AG08396 (cell line): Measurements from ENCODE around the gene COL27A1.

Experiments
- DNase-seq: peaks from one replicate; pipeline ENCODE4 v3.0.0; 2012; ENCODE audit warnings: low spot score, mixed read lengths

COL27A1 gene

GRCh38 chr9:114272739-114273431 is 117.5 kb downstream of the COL27A1 start:
- no peak for DNase-seq

- DNase-seq: no peak
These were observed 118.1 kb downstream of the COL27A1 start for GRCh38 chr9:114273461-114273881.

GRCh38 chr9:114274217-114274616 is 118.9 kb downstream of the COL27A1 start:
- DNase-seq: no peak

- no peak for DNase-seq
These were observed 120.1 kb downstream of the COL27A1 start for GRCh38 chr9:114275246-114276004.

DNA sequence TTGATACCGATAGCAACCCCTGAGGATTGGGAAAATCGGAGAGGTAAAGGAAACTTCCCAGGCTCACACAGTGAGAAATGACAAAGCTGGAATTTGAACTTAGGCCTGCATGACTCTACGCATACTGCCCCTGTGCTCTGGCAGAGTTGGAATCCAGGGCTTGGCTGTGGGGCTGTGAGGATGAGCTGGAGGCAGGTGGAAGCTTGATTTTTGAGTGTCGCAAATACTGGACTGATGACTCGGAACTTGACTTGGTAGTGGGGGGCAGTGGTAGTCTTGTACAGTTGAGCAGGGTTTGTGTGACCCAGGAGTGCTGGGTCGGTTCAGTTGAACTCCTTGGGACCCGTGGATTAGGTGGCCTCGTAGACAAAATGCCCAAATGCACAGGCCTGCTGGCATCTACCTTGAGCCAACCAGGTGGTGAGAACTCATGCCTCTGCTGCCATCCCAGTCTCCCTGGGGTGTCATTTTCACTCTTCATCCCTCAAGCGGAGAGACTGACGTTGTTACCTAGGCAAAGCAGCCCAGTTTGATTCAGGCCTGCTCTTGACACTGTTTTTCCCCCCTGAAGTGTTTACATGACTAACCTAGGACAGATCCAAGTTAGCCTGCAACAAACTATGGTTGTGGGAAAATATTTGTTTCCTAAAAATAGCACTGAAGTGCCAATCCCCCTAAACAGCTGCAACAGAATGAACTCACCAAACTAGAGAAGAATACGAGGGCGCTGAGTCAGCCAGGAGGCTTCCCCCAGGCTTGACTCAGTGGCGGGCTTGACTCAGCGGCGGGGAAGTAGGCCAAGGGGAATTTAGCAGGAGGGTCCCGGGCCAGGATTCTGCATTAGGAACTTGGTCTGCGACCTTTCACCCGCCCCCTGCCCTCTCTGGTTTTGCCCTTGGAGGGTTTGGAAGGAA is 121.8 kb downstream of the COL27A1 start:
- DNase-seq: peak; percentile 88

GRCh38 chr9:114278356-114278755 is 123.0 kb downstream of the COL27A1 start:
- DNase-seq: no peak

DNA sequence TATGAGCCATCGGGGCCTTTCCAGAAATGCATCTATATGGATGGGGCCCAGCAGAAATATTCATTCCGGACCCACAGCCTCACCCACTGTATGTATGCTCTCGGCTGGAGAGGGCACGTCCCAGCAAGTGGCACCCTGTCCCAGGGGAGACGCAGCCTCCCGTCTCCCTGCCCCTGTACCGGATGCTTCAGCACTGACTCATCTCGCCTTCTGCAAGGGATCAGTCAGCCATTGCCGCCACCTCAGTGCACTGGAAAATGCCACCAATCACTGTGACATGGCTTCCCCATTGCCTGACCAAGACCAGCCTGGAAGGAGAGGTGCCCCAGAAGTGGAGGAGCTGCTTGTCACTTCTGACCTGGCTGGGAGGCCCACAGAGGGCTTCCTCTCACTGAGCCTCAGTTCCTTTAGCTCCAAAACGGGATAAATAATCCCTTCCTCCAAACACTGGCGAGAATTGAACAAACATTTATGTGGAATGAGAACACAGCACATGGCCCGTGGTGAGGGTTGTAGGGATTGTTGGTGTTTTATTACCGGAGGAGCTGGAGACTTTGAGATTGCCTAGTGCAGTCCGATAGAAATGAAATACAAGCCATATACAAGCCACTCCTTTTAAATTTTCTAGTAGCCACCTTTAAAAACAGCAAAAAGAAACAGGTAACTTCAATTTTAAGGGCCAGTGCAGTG is 123.7 kb downstream of the COL27A1 start:
- peak; percentile 41 for DNase-seq

- no peak for DNase-seq
These were observed 124.4 kb downstream of the COL27A1 start for GRCh38 chr9:114279693-114280092.

- no peak for DNase-seq
These were observed 125.5 kb downstream of the COL27A1 start for GRCh38 chr9:114280636-114281472.

DNA sequence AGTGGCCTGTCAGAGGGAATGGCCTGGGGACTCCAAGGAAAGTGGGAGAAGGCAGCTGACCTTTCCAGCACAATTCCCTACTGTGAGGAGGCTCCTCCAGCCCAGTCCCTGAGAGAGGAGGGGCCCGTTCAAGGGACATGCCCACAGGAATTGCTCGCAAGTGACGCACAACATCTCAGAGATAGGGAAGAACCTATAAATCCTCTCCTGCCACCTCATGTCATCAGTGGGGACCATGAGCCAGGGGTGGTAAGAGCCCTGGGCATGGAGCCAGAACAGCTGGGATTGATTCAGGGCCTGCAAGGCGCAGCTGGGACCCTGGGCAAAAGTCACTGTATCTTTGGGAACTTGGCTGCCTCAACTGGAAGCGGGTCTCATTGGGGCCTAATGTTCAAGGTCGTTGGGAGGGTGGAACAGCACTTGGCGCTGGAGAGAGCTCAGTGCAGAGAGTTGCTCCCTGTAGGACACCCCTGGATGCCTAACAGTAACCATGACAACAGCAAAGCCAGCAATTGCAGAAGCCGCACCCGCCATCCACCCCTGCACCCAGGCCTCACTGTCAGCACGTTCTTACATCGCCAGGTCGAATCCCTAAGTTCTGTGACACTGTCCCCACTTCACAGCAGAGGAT is 126.3 kb downstream of the COL27A1 start:
- no peak for DNase-seq

GRCh38 chr9:114282104-114282485 is 126.8 kb downstream of the COL27A1 start:
- DNase-seq: no peak

DNA sequence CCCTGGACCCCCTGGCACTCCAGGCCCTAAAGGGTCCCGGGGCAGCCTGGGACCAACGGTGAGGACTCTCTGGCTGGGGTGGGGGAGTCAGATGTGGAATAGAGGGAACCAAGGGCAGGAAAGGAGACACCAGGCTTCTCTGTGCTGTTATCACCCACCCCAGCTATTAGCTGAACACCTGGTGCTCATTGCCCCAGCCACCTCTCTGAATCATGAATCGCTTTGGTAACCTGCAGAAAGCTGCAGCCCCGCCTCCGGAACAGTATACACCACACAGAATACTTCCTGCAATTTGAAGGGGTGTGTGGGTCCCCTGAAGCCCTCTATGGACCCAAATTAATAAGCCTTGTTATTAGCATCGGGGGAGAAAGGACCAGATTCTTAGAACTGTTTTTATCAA is 127.2 kb downstream of the COL27A1 start:
- no peak for DNase-seq

- DNase-seq: peak; percentile 74
These were observed 127.6 kb downstream of the COL27A1 start for GRCh38 chr9:114282926-114283325.

DNA sequence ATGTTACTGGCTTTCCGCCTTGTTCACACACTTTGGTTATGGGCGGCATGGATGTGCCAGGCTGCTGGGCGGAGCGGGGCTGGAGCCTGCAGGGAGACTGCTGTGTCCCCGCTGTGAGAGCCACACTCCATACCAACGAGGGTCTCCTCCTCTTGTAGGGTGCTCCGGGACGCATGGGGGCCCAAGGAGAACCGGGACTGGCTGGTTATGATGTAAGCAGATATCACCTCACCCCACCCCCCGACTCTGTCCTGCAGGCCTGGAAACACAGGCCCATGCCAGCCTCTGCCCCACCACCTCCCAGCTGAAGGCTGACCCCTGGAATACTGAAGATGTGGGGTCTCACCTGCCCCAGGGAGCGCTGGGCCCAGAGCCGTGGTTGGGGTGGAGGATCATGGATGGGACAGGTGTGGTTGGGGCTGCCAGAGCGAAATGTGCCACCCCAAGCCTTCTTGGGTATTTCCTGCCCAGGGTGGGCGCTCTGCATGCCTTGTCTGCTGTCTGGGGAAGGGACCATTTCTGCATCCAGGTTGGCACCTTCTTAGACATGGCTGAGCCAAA is 128.3 kb downstream of the COL27A1 start:
- DNase-seq: no peak

- DNase-seq: no peak
These were observed 129.2 kb downstream of the COL27A1 start for GRCh38 chr9:114284316-114285060.

GRCh38 chr9:114285166-114285867 is 130.0 kb downstream of the COL27A1 start:
- peak; percentile 91 for DNase-seq

DNA sequence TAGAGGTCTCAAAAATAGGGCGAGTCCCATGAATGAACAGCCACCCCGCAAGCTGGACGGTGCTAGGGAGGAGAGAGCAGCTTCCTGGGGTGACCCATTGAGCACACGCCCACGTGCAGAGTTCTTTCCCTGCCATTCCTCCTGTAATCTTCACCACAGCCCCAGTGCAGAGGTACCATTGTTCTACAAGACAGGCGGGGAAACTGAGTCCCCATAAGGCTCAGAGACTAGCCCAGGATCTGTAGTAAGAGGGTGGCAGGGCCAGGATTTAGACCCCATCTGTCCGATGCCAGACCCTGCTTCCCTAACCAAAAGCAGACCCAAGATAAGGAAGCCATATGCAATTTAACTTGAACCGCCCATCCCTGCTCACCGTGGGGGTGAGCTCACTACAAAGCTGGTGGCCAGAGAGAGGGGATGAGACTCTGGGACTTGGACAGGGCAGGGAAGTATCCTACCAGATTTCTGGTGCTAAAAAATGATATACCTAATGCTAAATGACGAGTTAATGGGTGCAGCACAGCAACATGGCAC is 130.9 kb downstream of the COL27A1 start:
- DNase-seq: no peak

GRCh38 chr9:114287001-114287762 is 131.8 kb downstream of the COL27A1 start:
- no peak for DNase-seq
